ENCODE measurements around the gene GCGR. TPM values are rescaled to one million over a fixed set of nuclear protein-coding genes. Genes with fewer than 3 reads are reported as not detected.

GCGR gene
- total RNA-seq, 2 experiments from 2014 or later: not detected

DNA sequence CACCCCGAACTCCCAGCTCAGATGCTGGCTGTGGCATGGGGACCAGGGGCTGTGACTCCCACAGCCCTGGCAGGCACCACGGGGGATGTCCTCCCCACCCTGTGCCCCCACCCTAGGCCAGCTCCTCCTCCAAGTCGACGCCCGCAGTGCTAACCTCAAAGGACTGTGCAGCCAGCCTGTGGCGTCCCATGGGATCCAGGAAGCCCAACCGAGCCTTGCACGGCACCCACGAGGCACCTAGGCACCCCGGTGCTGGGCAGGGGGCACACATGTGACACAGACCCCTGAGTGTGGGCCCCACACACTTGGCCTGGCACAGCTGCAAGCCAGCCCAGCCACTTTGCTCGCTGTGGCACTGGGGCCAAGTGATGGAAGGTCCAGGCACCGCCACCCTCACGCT lies 3.9 kb downstream of the GCGR start:
- H3K4me3 Mint-ChIP-seq: no peak overlapping the region
- no peaks in the 10 kb centered on the region for H3K36me3 Mint-ChIP-seq (ENCODE audit: low read depth)
- no peaks in the 10 kb centered on the region for H3K4me1 Mint-ChIP-seq
- peaks cover 18% of the 10 kb centered on the region for H3K27me3 Mint-ChIP-seq
- H3K27ac Mint-ChIP-seq: no peak overlapping the region
- CTCF ChIA-PET: interaction anchor here (0.6 kb wide), 1 partner anchor 19 kb away, joined by 3 read pairs; no protein-coding TSS in a partner anchor
- POLR2A ChIA-PET: no interaction called here
- DNase-seq: no peak
- H3K9me3 Mint-ChIP-seq: no peaks in the 10 kb centered on the region

DNA sequence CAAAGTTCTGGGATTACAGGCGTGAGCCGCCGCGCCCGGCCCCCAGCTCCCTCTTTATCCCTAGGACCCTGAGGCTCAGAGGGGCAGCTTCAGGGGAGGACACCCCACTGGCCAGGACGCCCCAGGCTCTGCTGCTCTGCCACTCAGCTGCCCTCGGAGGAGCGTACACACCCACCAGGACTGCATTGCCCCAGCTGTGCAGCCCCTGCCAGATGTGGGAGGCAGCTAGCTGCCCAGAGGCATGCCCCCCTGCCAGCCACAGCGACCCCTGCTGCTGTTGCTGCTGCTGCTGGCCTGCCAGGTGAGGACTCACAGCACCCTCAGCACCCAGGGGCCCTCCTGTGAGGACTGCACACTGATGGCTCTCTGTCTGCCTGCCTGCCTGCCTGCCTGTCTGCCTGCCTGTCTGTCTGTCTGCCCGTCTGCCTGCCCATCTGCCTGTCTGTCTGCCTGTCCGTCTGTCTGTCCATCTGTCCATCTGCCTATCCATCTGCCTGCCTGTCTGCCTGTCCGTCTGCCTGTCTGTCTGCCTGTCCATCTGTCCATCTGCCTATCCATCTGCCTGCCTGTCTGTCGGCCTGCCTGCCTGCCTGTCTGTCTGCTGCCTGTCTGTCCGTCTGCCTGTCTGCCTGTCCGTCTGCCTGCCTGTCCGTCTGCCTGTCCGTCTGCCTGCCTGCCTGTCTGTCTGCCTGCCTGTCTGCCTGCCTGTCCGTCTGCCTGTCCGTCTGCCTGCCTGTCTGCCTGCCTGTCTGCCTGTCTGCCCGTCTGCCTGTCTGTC lies 5.0 kb downstream of the GCGR start:
- Mint-ChIP-seq H3K36me3 (ENCODE audit: low read depth) (no peaks in the 10 kb centered on the region), H3K4me3 (no peak overlapping the region), H3K27ac (no peak overlapping the region), H3K9me3 (no peaks in the 10 kb centered on the region), H3K4me1 (no peaks in the 10 kb centered on the region), H3K27me3 (peaks cover 13% of the 10 kb centered on the region)
- ChIA-PET CTCF (no interaction called here), POLR2A (no interaction called here)
- no peak for DNase-seq

DNA sequence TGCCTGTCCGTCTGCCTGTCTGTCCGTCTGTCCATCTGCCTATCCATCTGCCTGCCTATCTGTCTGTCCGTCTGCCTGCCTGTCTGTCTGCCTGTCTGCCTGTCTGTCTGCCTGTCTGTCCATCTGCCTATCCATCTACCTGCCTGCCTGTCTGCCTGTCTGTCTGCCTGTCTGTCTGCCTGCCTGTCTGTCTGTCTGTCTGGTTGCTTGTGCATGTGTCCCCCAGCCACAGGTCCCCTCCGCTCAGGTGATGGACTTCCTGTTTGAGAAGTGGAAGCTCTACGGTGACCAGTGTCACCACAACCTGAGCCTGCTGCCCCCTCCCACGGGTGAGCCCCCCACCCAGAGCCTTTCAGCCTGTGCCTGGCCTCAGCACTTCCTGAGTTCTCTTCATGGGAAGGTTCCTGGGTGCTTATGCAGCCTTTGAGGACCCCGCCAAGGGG lies 5.6 kb downstream of the GCGR start:
- H3K36me3 Mint-ChIP-seq (ENCODE audit: low read depth): no peaks in the 10 kb centered on the region
- DNase-seq: no peak
- H3K4me3 Mint-ChIP-seq: no peak overlapping the region
- no peak overlapping the region for H3K27ac Mint-ChIP-seq
- peaks cover 13% of the 10 kb centered on the region for H3K27me3 Mint-ChIP-seq
- ChIA-PET POLR2A (no interaction called here), CTCF (no interaction called here)
- H3K9me3 Mint-ChIP-seq: no peaks in the 10 kb centered on the region
- H3K4me1 Mint-ChIP-seq: no peaks in the 10 kb centered on the region

DNA sequence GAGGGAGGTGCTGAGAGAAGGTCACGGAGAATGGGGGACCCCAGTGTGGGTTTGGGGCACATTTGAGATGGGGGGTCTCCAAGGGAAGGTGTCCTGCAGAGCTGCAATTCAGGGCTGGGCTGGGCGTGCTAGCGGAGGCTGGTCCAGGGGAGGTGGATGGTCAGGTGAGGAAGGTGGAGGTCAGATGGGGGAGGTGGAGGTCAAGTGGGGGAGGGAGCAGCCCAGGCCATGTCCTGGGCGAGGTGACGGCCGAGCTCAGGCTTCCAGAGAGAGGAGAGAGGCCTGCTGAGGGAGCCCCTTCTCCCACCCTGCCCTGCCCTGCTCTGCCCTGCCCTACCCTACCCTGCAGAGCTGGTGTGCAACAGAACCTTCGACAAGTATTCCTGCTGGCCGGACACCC lies 6.5 kb downstream of the GCGR start:
- CTCF ChIA-PET: no interaction called here
- no peaks in the 10 kb centered on the region for H3K4me1 Mint-ChIP-seq

DNA sequence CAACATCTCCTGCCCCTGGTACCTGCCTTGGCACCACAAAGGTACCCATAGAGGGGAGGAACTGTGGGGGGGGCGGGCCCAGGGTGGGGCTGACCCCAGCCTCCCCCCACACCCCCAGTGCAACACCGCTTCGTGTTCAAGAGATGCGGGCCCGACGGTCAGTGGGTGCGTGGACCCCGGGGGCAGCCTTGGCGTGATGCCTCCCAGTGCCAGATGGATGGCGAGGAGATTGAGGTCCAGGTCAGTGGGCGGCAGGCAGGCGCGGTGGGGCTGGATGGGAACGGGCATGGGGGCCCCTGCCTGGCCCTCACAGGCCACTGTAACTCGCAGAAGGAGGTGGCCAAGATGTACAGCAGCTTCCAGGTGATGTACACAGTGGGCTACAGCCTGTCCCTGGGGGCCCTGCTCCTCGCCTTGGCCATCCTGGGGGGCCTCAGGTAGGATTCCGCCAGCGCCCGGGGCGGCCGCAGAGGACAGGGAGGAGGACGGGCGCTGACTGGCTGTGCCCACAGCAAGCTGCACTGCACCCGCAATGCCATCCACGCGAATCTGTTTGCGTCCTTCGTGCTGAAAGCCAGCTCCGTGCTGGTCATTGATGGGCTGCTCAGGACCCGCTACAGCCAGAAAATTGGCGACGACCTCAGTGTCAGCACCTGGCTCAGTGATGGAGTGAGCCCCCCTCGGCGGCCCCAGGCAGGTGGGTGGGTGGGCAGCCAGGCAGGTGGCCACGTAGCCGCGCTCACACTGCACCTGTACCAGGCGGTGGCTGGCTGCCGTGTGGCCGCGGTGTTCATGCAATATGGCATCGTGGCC lies 7.1 kb downstream of the GCGR start:
- Mint-ChIP-seq H3K27ac (no peak overlapping the region), H3K9me3 (no peaks in the 10 kb centered on the region), H3K4me3 (no peak overlapping the region), H3K4me1 (no peaks in the 10 kb centered on the region), H3K36me3 (ENCODE audit: low read depth) (no peaks in the 10 kb centered on the region), H3K27me3 (peaks cover 10% of the 10 kb centered on the region)
- DNase-seq: no peak
- ChIA-PET CTCF (no interaction called here), POLR2A (no interaction called here)

More for the DNA sequence above, 6.5 kb downstream of the GCGR start:
- DNase-seq: no peak
- Mint-ChIP-seq H3K9me3 (no peaks in the 10 kb centered on the region), H3K27me3 (peaks cover 10% of the 10 kb centered on the region), H3K36me3 (ENCODE audit: low read depth) (no peaks in the 10 kb centered on the region), H3K4me3 (no peak overlapping the region), H3K27ac (no peak overlapping the region)
- POLR2A ChIA-PET: no interaction called here

DNA sequence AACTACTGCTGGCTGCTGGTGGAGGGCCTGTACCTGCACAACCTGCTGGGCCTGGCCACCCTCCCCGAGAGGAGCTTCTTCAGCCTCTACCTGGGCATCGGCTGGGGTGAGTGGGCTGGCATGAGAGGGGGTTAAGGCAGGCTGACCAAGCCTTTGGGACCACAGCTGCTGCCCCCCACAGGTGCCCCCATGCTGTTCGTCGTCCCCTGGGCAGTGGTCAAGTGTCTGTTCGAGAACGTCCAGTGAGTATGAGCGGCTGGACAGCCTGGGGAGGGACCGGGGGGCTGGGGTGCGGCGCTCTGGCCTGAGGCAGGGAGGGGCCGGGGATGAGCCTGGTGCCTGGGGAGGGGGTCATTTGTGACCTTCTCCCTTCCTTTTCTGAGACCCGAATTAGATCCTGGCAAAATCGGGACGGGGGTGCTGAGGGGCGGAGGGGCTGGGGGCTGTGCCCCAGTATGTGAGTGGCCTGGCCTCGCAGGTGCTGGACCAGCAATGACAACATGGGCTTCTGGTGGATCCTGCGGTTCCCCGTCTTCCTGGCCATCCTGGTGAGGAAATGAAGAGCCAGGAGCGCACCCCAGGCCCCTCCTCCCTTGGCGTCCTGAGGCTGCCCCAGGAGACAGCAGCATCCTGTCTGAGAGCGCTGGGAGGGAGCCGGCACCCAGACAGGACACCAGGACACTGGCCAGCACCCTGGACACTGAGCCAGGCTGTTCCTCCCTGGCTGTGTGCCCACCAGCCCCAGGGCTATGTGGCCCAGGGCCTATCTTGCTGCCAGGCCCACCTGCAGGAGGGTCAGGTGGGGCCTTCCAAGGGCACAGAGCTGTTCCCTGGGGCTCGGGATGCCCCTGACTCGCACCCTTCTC lies 8.0 kb downstream of the GCGR start:
- no peak for DNase-seq
- ChIA-PET CTCF (no interaction called here), POLR2A (no interaction called here)
- no peak overlapping the region for H3K4me3 Mint-ChIP-seq
- H3K27ac Mint-ChIP-seq: no peak overlapping the region
- no peaks in the 10 kb centered on the region for H3K4me1 Mint-ChIP-seq
- H3K9me3 Mint-ChIP-seq: no peaks in the 10 kb centered on the region
- peaks cover 11% of the 10 kb centered on the region for H3K27me3 Mint-ChIP-seq
- no peaks in the 10 kb centered on the region for H3K36me3 Mint-ChIP-seq (ENCODE audit: low read depth)

DNA sequence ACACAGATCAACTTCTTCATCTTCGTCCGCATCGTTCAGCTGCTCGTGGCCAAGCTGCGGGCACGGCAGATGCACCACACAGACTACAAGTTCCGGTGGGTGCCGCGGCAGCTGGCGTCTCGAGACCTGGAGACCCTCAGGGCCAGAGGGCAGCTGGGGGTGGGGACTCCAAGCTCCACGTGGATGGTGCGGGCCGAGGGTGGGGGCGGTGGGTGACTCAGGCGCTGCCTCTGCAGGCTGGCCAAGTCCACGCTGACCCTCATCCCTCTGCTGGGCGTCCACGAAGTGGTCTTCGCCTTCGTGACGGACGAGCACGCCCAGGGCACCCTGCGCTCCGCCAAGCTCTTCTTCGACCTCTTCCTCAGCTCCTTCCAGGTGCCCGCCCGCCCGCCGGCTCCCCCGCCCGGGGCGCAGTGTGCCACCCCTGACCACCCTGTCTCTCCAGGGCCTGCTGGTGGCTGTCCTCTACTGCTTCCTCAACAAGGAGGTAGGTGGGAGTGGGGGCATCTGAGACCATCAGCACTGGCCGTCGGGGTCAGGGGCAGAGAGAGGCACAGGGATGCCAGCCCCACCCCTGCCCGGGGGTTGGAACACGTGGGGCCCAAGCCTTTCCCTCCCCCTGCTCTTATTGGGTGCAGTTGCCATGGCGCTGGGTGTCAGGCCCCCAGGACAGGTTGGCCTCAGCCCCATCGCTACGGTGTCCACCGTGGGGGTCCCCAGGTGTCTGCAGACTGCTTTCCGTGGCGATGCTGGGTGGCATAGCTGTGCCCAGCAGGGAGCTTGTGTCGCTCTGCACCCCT lies 8.8 kb downstream of the GCGR start:
- ChIA-PET POLR2A (no interaction called here), CTCF (no interaction called here)
- Mint-ChIP-seq H3K9me3 (no peaks in the 10 kb centered on the region), H3K27me3 (peaks cover 13% of the 10 kb centered on the region), H3K4me3 (no peak overlapping the region), H3K4me1 (no peaks in the 10 kb centered on the region), H3K27ac (no peak overlapping the region), H3K36me3 (ENCODE audit: low read depth) (no peaks in the 10 kb centered on the region)
- DNase-seq: no peak

DNA sequence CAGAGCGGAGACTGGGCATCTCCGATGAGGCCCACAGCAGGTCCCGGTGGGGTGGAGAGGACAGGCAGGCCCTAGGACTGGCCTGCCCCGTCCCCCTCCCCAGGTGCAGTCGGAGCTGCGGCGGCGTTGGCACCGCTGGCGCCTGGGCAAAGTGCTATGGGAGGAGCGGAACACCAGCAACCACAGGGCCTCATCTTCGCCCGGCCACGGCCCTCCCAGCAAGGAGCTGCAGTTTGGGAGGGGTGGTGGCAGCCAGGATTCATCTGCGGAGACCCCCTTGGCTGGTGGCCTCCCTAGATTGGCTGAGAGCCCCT lies 9.4 kb downstream of the GCGR start:
- ChIA-PET CTCF (no interaction called here), POLR2A (no interaction called here)

DNA sequence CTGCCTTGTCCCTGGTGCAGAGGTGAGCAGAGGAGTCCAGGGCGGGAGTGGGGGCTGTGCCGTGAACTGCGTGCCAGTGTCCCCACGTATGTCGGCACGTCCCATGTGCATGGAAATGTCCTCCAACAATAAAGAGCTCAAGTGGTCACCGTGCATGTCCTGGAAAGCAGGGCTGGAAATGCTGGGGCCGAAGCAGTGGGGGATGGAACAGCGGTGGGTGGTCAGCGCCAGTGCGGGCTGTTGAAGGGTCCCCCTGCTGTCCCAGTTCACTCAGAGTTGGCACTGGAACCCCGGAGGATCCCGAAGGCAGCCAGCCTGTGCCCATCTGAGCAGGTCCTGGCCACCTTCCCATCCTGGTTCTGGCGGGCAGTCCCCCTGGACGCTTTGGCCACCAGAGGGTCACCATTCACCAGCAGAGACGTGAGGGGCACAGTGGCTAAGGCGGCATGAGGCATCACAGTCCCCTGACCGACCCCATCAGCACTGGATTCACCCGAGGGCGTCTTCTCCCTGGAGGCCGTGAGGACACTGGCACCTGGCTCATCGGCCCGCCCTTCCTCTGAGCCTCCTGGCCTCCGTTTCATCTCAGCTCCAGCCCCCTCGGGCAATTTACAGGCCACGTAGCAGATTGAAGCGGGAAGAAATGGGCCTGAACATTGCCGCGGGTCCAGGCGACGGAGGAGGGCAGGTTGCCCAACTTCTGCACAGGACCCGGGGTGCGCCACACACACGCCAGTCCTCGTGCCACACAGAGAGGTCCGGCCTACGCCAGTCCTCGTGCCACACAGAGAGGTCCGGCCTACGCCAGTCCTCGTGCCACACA lies 10.1 kb downstream of the GCGR start:
- ChIA-PET CTCF (no interaction called here), POLR2A (no interaction called here)
- H3K27me3 Mint-ChIP-seq: peaks cover 13% of the 10 kb centered on the region
- no peak overlapping the region for H3K4me3 Mint-ChIP-seq
- no peak overlapping the region for H3K27ac Mint-ChIP-seq
- H3K36me3 Mint-ChIP-seq (ENCODE audit: low read depth): no peaks in the 10 kb centered on the region
- H3K9me3 Mint-ChIP-seq: no peaks in the 10 kb centered on the region
- DNase-seq: no peak
- H3K4me1 Mint-ChIP-seq: no peaks in the 10 kb centered on the region

More for the DNA sequence above, 9.4 kb downstream of the GCGR start:
- DNase-seq: no peak
- Mint-ChIP-seq H3K9me3 (no peaks in the 10 kb centered on the region), H3K27ac (no peak overlapping the region), H3K27me3 (peaks cover 13% of the 10 kb centered on the region), H3K36me3 (ENCODE audit: low read depth) (no peaks in the 10 kb centered on the region), H3K4me3 (no peak overlapping the region), H3K4me1 (no peaks in the 10 kb centered on the region)

DNA sequence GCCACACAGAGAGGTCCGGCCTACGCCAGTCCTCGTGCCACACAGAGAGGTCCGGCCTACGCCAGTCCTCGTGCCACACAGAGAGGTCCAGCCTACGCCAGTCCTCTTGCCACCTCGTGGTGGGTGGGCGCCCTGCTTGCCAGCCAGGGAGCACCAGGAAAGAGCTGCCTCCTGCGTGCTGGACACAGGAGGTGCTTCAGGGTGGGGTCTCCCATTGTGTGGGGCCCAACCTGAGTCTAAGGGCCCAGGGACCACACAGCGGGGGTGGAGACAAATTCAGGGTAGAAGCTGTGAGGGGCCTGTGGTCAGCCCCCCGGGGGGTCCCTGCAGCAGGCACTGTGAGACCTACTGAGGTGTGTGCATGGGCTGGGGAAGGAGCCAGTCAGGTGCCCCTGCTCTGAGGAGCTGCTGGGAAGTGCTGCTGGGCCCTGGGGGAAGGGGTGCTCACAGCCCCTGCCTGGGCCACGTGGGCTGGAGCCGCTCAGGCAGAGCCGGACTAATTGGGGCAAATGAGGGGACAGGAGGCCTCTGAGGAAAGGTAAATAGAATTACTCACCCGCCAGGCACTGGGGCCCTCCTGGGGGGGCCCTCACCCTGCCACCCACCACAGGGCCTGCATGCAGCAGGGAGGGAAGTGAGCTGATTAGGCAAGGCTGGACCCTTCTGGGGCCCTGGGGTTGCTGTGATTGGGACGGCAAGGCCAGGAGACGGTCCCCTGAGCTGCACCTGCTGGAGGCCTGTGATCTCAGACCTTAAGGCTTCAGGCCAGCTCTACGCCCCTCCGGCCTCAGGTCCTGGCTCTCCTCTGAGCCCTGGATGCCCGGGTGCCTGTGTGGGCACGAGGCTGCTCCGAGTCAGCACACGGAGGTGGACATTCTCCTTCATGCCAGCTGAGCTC lies 11.0 kb downstream of the GCGR start:
- peaks cover 8% of the 10 kb centered on the region for H3K27me3 Mint-ChIP-seq
- H3K27ac Mint-ChIP-seq: no peak overlapping the region
- no peak for DNase-seq
- ChIA-PET CTCF (no interaction called here), POLR2A (no interaction called here)
- H3K4me1 Mint-ChIP-seq: no peaks in the 10 kb centered on the region
- H3K9me3 Mint-ChIP-seq: no peaks in the 10 kb centered on the region
- no peak overlapping the region for H3K4me3 Mint-ChIP-seq
- H3K36me3 Mint-ChIP-seq (ENCODE audit: low read depth): no peaks in the 10 kb centered on the region

DNA sequence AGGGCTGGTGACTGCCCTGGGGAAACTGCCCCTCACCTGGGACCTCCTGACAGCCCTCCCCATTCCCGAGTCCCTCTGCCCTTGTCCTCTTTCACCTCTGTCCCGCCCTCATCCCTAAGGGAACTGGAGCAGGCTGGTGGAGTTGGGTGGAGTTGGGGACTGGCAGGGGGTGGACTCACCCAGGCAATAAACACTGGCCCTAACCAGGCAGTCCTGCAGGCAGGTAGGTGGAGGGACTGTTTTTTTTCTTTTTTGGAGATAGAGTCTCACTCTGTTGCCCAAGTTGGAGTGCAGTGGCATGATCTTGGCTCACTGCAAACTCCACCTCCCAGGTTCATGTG lies 11.7 kb downstream of the GCGR start:
- ChIA-PET CTCF (no interaction called here), POLR2A (no interaction called here)
- no peak overlapping the region for H3K4me3 Mint-ChIP-seq
- DNase-seq: no peak
- H3K27me3 Mint-ChIP-seq: peaks cover 8% of the 10 kb centered on the region
- H3K9me3 Mint-ChIP-seq: no peaks in the 10 kb centered on the region
- H3K27ac Mint-ChIP-seq: no peak overlapping the region
- no peaks in the 10 kb centered on the region for H3K36me3 Mint-ChIP-seq (ENCODE audit: low read depth)
- no peaks in the 10 kb centered on the region for H3K4me1 Mint-ChIP-seq

DNA sequence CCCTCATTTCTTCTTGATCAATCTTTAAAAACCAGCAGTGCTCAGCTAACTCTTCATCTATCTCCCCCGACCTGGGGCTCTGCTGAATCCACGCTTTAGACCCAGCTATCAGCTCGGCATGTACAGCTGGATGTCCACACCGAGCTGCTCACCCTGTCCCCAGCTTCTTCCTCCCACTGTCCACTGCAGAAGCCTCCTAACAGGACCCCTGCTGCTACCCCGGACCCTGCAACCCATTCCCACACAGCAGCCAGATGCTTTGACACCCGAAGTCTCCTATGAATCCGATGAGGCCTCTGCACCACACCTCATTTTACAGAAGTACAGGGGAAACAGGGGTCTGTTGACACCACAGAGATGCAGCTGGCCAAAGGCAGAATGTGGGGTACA lies 13.8 kb downstream of the GCGR start:
- peaks cover 10% of the 10 kb centered on the region for H3K4me1 Mint-ChIP-seq
- no peak for DNase-seq
- no peaks in the 10 kb centered on the region for H3K36me3 Mint-ChIP-seq (ENCODE audit: low read depth)
- ChIA-PET POLR2A (no interaction called here), CTCF (no interaction called here)
- no peak overlapping the region for H3K27ac Mint-ChIP-seq
- H3K4me3 Mint-ChIP-seq: no peak overlapping the region
- H3K9me3 Mint-ChIP-seq: no peaks in the 10 kb centered on the region
- H3K27me3 Mint-ChIP-seq: peaks cover 8% of the 10 kb centered on the region

All from activated CD4-positive, alpha-beta memory T cell treated with anti-CD3 and anti-CD28 coated beads, Interleukin-2, amount 10 ng/mL, durations not matched to agents 7 days and 5 days (primary cell).